HG03095 (cell line): ENCODE results near the gene KIF20A.
"Not testable (repeated sequence)": the region's sequence is repeated elsewhere in the genome, so short reads cannot be mapped to it uniquely, and the experiment has no call there.

Experiments used
- ATAC-seq: cut with Tn5 transposase; IDR thresholded peaks from one replicate; pipeline ENCODE4 v1.9.1; 2021; ENCODE audit warnings: moderate library complexity; ENCODE audit not compliant: unreplicated experiment

The KIF20A gene

DNA sequence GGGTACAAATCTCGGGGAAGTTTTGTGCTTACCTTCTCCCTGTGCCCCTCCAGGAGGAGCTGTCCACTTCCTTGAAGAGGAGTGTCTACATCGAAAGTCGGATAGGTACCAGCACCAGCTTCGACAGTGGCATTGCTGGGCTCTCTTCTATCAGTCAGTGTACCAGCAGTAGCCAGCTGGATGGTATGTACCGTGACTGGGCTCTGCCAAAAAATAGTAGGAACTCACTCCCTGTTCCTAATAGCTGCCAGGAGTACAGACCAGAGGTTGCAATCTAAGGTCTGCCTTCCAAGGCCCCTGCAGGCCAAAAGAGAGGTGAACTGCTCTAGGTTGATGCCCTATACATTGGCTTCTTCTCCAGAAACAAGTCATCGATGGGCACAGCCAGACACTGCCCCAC is 3.9 kb downstream of the KIF20A start:
- no peak for ATAC-seq

DNA sequence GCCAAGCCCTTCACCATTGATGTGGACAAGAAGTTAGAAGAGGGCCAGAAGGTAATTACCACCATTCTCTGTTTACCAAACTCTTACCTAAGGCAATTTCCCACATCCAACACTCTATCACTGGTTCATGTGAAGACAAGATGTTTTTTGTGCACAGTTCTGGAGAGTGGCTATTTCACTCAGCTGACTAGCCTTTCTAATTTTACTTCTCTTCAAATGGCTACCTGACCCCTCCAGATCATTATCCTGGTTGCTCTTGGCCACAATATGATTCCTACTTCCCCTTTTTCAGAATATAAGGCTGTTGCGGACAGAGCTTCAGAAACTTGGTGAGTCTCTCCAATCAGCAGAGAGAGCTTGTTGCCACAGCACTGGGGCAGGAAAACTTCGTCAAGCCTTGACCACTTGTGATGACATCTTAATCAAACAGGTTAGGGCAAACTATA is 7.1 kb downstream of the KIF20A start:
- peak; percentile 53 for ATAC-seq

DNA sequence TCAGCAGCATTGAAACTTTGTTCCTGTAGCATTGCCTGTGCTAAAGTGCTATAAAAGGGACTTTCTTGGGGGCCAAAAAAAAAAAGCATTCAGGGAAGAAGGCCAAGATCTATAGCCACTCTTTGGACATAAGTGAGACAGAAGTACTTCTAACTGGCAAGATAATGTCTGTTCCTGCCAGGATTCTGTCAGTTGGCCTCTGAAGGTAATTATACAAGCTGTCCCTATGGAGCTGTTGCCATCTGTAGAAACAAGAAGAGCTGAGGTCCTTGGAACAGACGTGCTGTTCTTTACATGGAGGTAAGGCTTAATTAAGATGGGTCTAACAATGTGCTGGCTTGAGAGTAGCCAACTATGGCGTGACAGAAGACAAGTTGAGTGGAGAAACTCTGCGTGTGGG is 9.7 kb downstream of the KIF20A start:
- no peak for ATAC-seq

DNA sequence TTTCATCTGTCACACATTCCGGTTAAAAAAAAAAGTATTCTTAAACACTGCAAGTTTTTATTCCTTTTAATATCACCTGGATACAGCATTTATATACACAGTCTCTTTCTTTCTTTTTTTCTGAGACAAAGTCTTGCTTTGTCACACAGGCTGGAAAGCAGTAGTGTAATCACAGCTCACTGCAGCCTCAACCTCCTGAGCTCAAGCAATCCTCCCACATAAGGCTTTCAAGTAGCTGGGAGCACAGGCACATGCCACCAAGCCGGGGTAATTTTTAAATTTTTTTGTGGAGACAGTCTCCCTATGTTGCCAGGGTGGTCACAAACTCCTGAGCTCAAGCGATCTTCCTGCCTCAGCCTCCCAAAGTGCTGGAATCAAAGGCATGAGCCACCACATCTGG is 13.9 kb downstream of the KIF20A start:
- ATAC-seq: no peak

DNA sequence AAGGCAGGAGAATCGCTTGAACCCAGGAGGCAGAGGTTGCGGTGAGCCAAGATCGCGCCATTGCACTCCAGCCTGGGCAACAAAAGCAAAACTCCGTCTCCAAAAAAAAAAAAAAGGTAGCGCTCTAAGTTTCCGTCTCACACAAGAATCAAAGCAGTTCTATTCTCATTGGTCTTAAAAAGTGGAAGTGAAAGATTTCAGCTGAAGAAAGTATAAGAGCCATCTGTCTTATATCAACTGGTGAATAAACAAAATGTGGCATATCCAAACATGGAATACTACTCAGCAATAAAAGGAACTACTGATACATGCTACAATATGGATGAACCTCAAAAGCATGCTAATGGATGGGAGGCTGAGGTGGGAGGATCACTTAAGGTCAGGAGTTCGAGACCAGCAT is 14.9 kb downstream of the KIF20A start:
- not testable (repeated sequence) for ATAC-seq

DNA sequence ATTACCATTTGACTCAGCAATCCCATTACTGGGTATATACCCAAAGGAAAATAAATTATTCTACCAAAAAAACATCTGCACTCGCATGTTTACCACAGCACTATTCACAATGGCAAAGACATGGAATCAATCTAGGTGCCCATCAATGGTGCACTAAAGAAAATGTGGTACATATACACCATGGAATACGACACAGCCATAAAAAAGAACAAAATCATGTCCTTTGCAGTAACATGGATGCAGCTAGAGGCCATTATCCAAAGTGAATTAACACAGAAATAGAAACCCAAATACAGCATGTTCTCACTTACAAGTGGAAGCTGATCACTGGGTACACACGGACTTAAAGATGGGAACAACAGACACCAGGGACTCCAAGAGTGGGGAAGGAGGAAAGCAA is 32.1 kb downstream of the KIF20A start:
- no peak for ATAC-seq

DNA sequence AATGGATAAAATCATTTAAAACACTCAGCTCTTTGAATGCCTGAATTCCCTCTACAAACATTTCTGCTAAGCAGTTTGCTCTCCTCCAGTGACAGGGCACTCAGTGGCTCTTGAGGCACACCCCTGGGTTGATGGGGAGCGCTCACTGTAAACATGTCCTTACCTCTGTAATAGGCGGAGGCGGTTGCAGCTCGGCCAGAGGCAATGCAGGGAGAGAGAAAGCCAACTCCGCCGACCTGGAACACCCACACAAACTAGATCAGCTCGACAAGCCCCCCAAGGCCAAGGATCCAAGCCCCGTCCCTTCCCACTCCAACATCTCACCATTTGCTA is 33.9 kb downstream of the KIF20A start:
- ATAC-seq: peak; percentile 16

DNA sequence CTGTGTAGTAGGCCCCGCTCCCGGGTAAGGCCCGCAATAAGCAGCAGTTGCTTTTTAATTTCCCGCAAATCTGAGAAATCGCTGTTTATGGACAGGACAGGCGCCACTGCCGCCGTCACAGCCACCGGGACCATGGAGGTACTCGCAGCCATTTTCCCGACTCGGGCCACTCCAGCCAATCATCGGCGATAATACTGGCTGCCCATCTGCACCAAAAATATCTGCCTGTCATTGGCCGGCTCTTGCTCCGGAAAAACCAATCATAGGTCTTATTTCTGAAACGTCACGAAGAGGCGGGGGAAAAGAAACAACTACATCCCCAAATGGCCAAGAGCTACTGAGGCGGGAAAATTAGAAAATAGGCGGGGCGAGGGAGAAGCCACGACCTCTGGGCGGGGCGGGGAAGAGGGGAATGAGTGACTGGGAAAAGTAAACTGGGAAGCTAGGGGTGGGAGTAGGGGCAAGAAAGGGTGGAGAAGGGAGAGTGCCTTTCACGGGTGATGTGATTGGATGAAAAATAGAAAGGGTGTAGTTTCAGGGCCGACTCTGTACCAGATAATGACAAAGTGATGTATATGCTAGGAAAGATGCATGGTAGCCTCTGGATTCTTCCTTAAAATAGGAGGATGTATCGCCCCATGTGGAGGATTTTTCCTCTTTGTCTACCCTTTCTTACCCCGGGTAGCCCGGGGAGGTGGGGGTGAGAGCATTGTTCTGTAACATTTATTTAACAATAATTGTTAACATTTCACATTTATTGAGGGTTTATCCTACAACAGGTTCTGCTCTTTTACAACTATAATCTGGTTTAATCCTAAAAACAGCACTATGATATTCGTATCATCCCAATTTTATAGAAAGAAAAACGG is 34.5 kb downstream of the KIF20A start, which contains the start of gene CDC23:
Gene CDC23 (minus strand): TSS at position 163 of the 869 bp plus-strand sequence. CDS start 11 bp downstream, at position 152.
- peak; percentile 95 for ATAC-seq

DNA sequence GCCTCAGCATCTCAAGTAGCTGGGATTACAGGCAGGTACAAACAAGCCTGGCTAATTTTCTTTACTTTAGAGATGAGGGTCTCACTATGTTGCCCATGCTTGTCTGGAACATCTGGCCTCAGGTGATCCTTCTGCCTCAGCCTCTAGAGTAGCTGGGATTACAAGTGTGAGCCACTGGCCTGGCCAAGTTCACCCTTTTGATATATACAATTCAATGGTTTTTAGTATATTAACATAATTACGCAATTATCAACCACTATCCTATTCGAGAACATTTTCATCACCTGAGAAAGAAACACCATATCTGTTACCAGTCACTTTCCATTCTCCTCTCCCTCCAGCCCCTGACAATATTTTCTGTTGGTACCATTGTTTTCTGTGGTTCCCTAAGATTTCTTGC is 37.9 kb downstream of the KIF20A start:
- ATAC-seq: no peak

DNA sequence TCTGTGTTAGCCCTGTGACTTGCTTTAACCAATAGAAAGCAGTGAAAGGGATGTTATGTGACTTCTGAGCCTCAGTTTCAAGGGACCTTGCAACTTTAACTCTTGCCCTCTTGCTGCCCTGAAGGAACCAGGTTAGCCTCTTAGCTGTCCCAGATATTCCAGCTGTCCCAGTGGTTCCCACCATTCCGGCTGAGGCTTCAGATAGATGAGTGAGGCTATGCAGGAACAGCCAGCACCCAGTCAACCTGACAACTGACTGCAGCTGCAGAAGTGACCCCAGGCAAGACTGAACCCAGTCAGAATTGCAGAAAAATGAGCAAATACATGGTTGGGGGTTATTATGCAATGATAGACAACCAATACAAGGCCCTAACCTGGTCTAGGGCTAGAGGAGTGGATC is 44.6 kb downstream of the KIF20A start:
- no peak for ATAC-seq

DNA sequence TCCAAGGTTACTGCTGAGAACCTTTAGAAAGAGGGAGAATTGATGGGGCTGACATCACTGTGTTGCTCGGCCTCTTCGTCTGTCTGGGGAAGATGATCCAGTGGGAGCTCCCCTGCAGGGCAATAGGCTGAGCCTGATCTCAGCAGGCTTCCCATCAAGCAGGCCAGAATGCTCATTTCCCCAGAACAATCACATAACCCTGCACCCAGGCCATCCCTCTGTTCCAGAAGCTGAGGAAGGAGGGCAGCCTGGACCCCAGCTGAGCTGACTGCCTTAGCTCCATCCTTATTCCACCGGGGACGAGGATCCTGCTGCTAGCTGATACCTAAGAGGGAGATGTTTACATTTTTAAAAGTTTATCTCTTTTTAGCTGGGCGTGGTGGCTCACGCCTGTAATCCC is 45.8 kb downstream of the KIF20A start:
- no peak for ATAC-seq

DNA sequence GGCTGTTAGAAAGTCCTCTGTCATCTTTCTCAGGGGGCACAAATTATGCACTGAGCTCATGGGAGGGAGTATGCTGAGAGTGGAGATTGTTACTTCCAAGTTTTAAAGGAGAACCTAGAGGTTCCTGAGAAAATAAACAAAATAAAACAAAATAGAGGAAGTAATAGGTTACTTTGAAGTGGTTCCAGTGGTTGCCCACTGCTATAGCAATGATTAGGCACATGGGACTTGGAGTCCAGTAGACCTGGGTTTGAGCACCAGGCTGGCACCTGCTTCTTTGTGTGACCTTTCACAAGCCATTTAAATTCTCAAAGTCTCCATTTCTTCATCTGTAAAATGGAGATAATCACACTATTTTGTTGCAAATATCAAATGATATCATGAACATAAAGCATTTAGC is 48.0 kb downstream of the KIF20A start:
- no peak for ATAC-seq

DNA sequence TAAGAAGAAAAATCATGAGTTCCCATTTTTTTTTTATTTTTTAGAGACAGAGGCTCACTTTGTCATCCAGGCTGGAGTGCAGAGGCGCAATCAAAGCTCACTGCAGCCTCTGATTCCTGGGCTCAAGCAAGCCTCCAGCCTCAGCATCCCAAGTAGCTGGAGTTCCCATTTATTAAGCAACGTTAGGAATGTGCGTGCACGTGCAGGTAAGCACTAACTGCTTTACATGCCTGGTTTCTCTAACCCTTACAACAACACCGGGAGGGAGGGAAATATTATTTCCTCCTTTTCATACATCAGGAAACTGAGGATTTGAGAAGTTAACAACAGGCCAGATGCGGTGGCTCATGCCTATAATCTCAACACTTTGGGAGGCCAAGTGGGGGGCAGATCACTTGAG is 50.5 kb downstream of the KIF20A start:
- no peak for ATAC-seq

DNA sequence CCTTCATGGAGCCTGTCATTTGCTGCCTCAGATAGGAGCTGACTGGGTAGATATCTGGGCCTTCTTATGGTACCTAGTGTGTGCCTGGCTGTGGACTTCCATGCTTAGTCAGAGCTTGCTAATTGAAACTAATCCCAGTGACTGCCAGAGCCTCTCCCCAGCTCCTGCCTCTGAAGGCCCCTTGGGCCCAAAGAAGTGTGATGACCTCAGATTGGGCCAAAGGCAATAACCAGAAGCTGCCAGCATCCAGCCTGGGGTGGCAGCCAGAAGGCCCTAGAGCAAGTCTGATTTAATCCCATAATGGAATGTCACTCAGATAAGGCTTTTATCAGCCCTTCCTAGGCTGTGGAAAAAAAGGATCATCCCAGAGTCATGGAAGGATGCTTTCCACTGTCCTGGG is 51.3 kb downstream of the KIF20A start:
- no peak for ATAC-seq

DNA sequence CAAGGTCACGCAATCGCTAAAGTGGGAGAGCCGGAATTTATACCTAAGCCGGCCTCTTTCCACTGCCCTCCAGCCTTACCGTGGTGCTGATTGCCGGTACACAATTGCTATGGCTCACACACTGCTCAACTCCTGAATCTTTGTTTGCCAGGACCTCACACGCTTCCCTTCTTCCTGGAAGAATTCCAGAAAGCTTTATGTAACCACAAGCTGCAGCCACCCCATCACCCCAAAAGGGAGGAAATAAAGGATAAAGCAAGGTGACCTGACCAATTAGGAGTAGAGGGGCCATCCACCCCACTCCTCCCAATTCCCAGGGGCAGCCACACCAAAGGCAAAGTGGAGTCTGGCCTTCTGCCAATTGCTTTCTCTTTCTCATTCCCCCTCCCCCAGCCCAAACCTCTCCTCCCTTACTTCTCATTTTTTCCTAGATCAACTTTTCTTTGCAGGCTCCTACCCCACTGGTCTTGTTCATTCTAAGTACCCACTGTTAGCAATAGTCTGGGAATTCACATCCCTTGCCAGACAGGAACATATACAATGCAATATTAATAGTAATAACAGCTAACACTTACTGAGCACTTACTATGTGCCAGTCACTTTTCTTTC is 52.2 kb downstream of the KIF20A start:
- no peak for ATAC-seq

DNA sequence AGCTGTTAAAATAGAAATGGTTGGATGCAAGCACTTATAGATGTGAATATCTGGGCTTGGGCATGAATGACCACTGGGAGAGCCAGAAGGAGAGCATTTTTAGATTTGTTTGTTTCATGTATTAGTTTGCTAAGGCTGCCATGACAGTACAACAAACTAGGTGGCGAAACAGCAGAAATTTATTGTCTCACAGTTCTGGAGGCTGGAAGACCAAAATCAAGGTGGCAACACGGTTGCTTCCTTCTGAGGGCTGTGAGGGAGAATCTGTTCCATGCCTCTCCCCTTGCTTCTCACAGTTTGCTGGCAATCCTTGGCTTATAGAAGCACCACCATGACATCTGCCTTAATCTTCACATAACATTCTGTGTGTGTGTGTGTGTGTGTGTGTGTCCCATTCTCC is 54.4 kb downstream of the KIF20A start:
- ATAC-seq: no peak

DNA sequence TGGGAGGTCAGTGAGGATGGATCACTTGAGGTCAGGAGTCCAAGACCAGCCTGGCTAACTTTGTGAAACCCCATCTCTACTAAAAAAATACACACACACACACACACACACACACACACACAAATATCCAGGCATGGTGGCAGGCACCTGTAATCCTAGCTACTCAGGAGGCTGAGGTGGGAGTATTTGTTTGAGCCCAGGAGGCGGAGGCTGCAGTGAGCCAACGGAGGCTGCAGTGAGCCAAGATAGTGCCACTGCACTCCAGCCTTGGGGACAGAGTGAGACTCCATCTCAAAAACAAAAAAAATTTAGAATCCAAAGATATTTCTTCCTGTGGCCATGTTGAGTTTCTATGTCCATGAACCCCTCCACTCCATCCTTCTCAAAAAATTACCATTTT is 55.7 kb downstream of the KIF20A start:
- ATAC-seq: no peak
